Ureter (tissue), 1 donor: ENCODE results near the gene DUOX1. TPM values are rescaled to one million over a fixed set of nuclear protein-coding genes. Genes with fewer than 3 reads are reported as not detected.
"Not testable (repeated sequence)": the region's sequence is repeated elsewhere in the genome, so short reads cannot be mapped to it uniquely, and the experiment has no call there.

ENCODE experiments used
- DNase-seq: peaks from one replicate; pipeline ENCODE4 v3.0.0-alpha.2; 2020; ENCODE audit warnings: low spot score
- total RNA-seq: library from RNA; stranded (reverse); gene quantifications from one replicate; pipeline ENCODE4 v1.2.4, GENCODE V29; 2023
- donor health status: DM: yes; HTN: yes; CAD: no.

Gene DUOX1
- total RNA-seq, 1 donor from 2014 or later: 85.5 TPM

GRCh38 chr15:45121706-45122417 is 7.9 kb upstream of the DUOX1 start:
- DNase-seq: no peak

GRCh38 chr15:45122719-45123118 is 7.1 kb upstream of the DUOX1 start:
- no peak for DNase-seq

- no peak for DNase-seq
These were observed 6.4 kb upstream of the DUOX1 start for GRCh38 chr15:45123397-45123796.

- no peak for DNase-seq
These were observed 3.1 kb upstream of the DUOX1 start for GRCh38 chr15:45126535-45127158.

GRCh38 chr15:45128971-45129639 is 689 bp upstream of the DUOX1 start:
- DNase-seq: no peak

- DNase-seq: no peak
These were observed 652 bp downstream of the DUOX1 start for GRCh38 chr15:45130291-45131000.

GRCh38 chr15:45131510-45131909 is 1.7 kb downstream of the DUOX1 start:
- no peak for DNase-seq

GRCh38 chr15:45132844-45133560 is 3.2 kb downstream of the DUOX1 start:
- DNase-seq: no peak

- DNase-seq: no peak
These were observed 3.7 kb downstream of the DUOX1 start for GRCh38 chr15:45133561-45133920.

- DNase-seq: no peak
These were observed 4.3 kb downstream of the DUOX1 start for GRCh38 chr15:45134046-45134445.

- DNase-seq: no peak
These were observed 5.1 kb downstream of the DUOX1 start for GRCh38 chr15:45134682-45135604.

GRCh38 chr15:45135705-45136377 is 6.0 kb downstream of the DUOX1 start:
- DNase-seq: not testable (repeated sequence)

GRCh38 chr15:45136378-45136764 is 6.6 kb downstream of the DUOX1 start:
- DNase-seq: no peak

GRCh38 chr15:45137703-45138102 is 7.9 kb downstream of the DUOX1 start:
- no peak for DNase-seq

GRCh38 chr15:45138814-45139765 is 9.3 kb downstream of the DUOX1 start:
- no peak for DNase-seq

- no peak for DNase-seq
These were observed 10.0 kb downstream of the DUOX1 start for GRCh38 chr15:45139770-45140169.

GRCh38 chr15:45140557-45141250 is 10.9 kb downstream of the DUOX1 start:
- no peak for DNase-seq

- no peak for DNase-seq
These were observed 11.6 kb downstream of the DUOX1 start for GRCh38 chr15:45141386-45141785.
